GM18907 (cell line): ENCODE data around the gene TMEM125.

ENCODE experiments used
- ATAC-seq: cut with Tn5 transposase; IDR thresholded peaks from one replicate; pipeline ENCODE4 v1.9.1; 2021; ENCODE audit warnings: mild to moderate bottlenecking, moderate library complexity; ENCODE audit not compliant: unreplicated experiment

The TMEM125 gene

GRCh38 chr1:43246466-43247213 lies 23.1 kb upstream of the TMEM125 start:
- ATAC-seq = no peak

- no peak for ATAC-seq
Observed at GRCh38 chr1:43247256-43247921, 22.4 kb upstream of the TMEM125 start.

- no peak for ATAC-seq
Observed at GRCh38 chr1:43250351-43250761, 19.4 kb upstream of the TMEM125 start.

GRCh38 chr1:43251024-43251423 lies 18.8 kb upstream of the TMEM125 start:
- ATAC-seq = no peak

- no peak for ATAC-seq
Observed at GRCh38 chr1:43252225-43252624, 17.6 kb upstream of the TMEM125 start.

- no peak for ATAC-seq
Observed at GRCh38 chr1:43253173-43253572, 16.6 kb upstream of the TMEM125 start.

GRCh38 chr1:43253876-43254275 lies 15.9 kb upstream of the TMEM125 start:
- no peak for ATAC-seq

GRCh38 chr1:43255438-43256210 lies 14.2 kb upstream of the TMEM125 start:
- no peak for ATAC-seq

GRCh38 chr1:43256675-43257570 lies 12.9 kb upstream of the TMEM125 start:
- no peak for ATAC-seq

- ATAC-seq = no peak
Observed at GRCh38 chr1:43258370-43258769, 11.4 kb upstream of the TMEM125 start.

GRCh38 chr1:43265431-43265830 lies 4.4 kb upstream of the TMEM125 start:
- no peak for ATAC-seq

GRCh38 chr1:43266881-43267280 lies 2.9 kb upstream of the TMEM125 start:
- ATAC-seq = no peak

GRCh38 chr1:43267291-43267805 lies 2.4 kb upstream of the TMEM125 start:
- no peak for ATAC-seq

- ATAC-seq = no peak
Observed at GRCh38 chr1:43267818-43268425, 1.9 kb upstream of the TMEM125 start.

GRCh38 chr1:43270421-43271095 lies 775 bp downstream of the TMEM125 start:
- no peak for ATAC-seq

- ATAC-seq = no peak
Observed at GRCh38 chr1:43271186-43272118, 1.7 kb downstream of the TMEM125 start.

- ATAC-seq = no peak
Observed at GRCh38 chr1:43272161-43272560, 2.4 kb downstream of the TMEM125 start.
